Esophagus squamous epithelium (tissue), 4 donors: ENCODE measurements around the gene EWSR1.

Source experiments
- CTCF ChIP-seq, 6 experiments: fragments of 450-650 bp in 4 of 6; fragments of 200-600 bp in 2 of 6; sonication (generic) in 2 of 6; IDR thresholded peaks; one replicate each; pipeline ENCODE4 v1.5.1; 2016 to 2019; ENCODE audit warnings: antibody characterized with exemption in 6 of 6, mild to moderate bottlenecking in 4 of 6, moderate library complexity in 4 of 6
- POLR2A ChIP-seq, 4 donors: fragments of 450-650 bp; IDR thresholded peaks; one replicate each; pipeline ENCODE4 v1.6.1; 2017; ENCODE audit warnings: antibody characterized with exemption in 4 of 4, mild to moderate bottlenecking in 4 of 4, moderate library complexity in 3 of 4

GRCh38 chr22:29320546-29320945 lies 52.5 kb downstream of the EWSR1 start:
- TF ChIP-seq CTCF (IDR thresholded peaks at IDR 0.05) (no peak), POLR2A (IDR thresholded peaks at IDR 0.05) (no peak)
